Bronchial epithelial cell (primary cell): Measurements from ENCODE around the gene NELL1. TPM values are rescaled to one million over a fixed set of nuclear protein-coding genes. Genes with fewer than 3 reads are reported as not detected.

Experiments
- DNase-seq: peaks from one replicate; pipeline ENCODE4 v3.0.0-alpha.2; 2010; ENCODE audit warnings: low read depth
- FAIRE-seq: peaks from 2 replicates; lab custom pipeline; 2011; peaks lifted over from hg19 to GRCh38; lab: Jason Lieb, UNC
- H3K27me3 ChIP-seq: 2 replicates; pipeline ENCODE4 v1.5.1; 2011; ENCODE audit warnings: low read length; ENCODE audit not compliant: control insufficient read depth, insufficient read depth
- H3K36me3 ChIP-seq: 2 replicates; pipeline ENCODE4 v1.5.1; 2011; ENCODE audit warnings: low read length; ENCODE audit not compliant: control insufficient read depth, insufficient read depth
- H3K4me3 ChIP-seq: 2 replicates; pipeline ENCODE4 v1.5.1; 2011; ENCODE audit warnings: mild to moderate bottlenecking, low read depth, low read length, control low read depth
- CTCF ChIP-seq: IDR thresholded peaks from 2 replicates; pipeline ENCODE4 v1.5.1; 2011; ENCODE audit warnings: mild to moderate bottlenecking, moderate library complexity, low read length, control low read depth, inconsistent platforms; ENCODE audit not compliant: insufficient read depth, severe bottlenecking
- total RNA-seq: library from RNA; depleted of rRNA; stranded (reverse); fragments of >200 nt; gene quantifications from 2 replicates; pipeline ENCODE4 v1.2.1, GENCODE V29; 2014

NELL1 gene
- total RNA-seq, 1 donor from 2014 or later = not detected

GRCh38 chr11:21059879-21060278 lies 390.5 kb downstream of the NELL1 start:
- no peaks in the 10 kb centered on the region for H3K36me3 ChIP-seq
- TF ChIP-seq CTCF = no peak
- DNase-seq = no peak
- FAIRE-seq = no peak
- H3K27me3 ChIP-seq = no peaks in the 10 kb centered on the region
- H3K4me3 ChIP-seq = no peak overlapping the region

- DNase-seq = no peak
- TF ChIP-seq CTCF = no peak
- H3K4me3 ChIP-seq = no peak overlapping the region
- H3K36me3 ChIP-seq = no peaks in the 10 kb centered on the region
- FAIRE-seq = no peak
- H3K27me3 ChIP-seq = no peaks in the 10 kb centered on the region
Measured at GRCh38 chr11:21066030-21066429, 396.6 kb downstream of the NELL1 start.

- no peak for DNase-seq
- no peaks in the 10 kb centered on the region for H3K36me3 ChIP-seq
- no peak for FAIRE-seq
- H3K27me3 ChIP-seq = no peaks in the 10 kb centered on the region
- no peak overlapping the region for H3K4me3 ChIP-seq
- no peak for TF ChIP-seq CTCF
Measured at GRCh38 chr11:21068886-21069285, 399.5 kb downstream of the NELL1 start.

GRCh38 chr11:21069909-21070308 lies 400.5 kb downstream of the NELL1 start:
- Histone ChIP-seq H3K36me3 (no peaks in the 10 kb centered on the region), H3K4me3 (no peak overlapping the region), H3K27me3 (no peaks in the 10 kb centered on the region)
- TF ChIP-seq CTCF = no peak
- FAIRE-seq = no peak
- DNase-seq = no peak

- Histone ChIP-seq H3K27me3 (no peaks in the 10 kb centered on the region), H3K36me3 (no peaks in the 10 kb centered on the region), H3K4me3 (no peak overlapping the region)
- TF ChIP-seq CTCF = no peak
- no peak for DNase-seq
- no peak for FAIRE-seq
Measured at GRCh38 chr11:21072558-21072957, 403.2 kb downstream of the NELL1 start.

- H3K36me3 ChIP-seq = no peaks in the 10 kb centered on the region
- no peak for FAIRE-seq
- H3K27me3 ChIP-seq = no peaks in the 10 kb centered on the region
- TF ChIP-seq CTCF = no peak
- H3K4me3 ChIP-seq = no peak overlapping the region
- no peak for DNase-seq
Measured at GRCh38 chr11:21082853-21083252, 413.5 kb downstream of the NELL1 start.
